ENCODE data around the gene GINS2. TPM values are rescaled to one million over a fixed set of nuclear protein-coding genes. Genes with fewer than 3 reads are reported as not detected.

Gene GINS2
- total and polyA plus RNA-seq, 8 donors, result 0.37 to 1.9 (median 0.79) TPM

GRCh38 chr16:85698459-85698891 is 9.7 kb upstream of the GINS2 start:
- Histone ChIP-seq H3K9me3 (no peaks in the 10 kb centered on the region), H3K4me3 (no peak overlapping the region), H3K27ac (no peak overlapping the region), H3K27me3 (no peaks in the 10 kb centered on the region), H3K36me3 (no peaks in the 10 kb centered on the region), H3K4me1 (no peaks in the 10 kb centered on the region)
- ATAC-seq, result no peak
- DNase-seq, result no peak
- TF ChIP-seq CTCF (IDR thresholded peaks at IDR 0.05), result no peak
- FAIRE-seq, result no peak
- intact Hi-C loops (cut with DNase I), result no loop called here
- WGBS, 2 donors, result 83 to 92% methylated on average over 7 of the region's 7 CpGs

- TF ChIP-seq CTCF (IDR thresholded peaks at IDR 0.05), result no peak
- ATAC-seq, result peak in 2 of 4 donors; percentile 36 to 69
- 40 to 42% methylated on average over 14 of the region's 14 CpGs for WGBS, 2 donors
- H3K4me1 ChIP-seq, result no peaks in the 10 kb centered on the region
- FAIRE-seq, result no peak
- H3K27me3 ChIP-seq, result no peaks in the 10 kb centered on the region
- peak in 1 of 6 donors; percentile 26 for DNase-seq
- H3K27ac ChIP-seq, result no peak overlapping the region
- H3K36me3 ChIP-seq, result no peaks in the 10 kb centered on the region
- no peak overlapping the region for H3K4me3 ChIP-seq
- intact Hi-C loops (cut with DNase I), result no loop called here
- no peaks in the 10 kb centered on the region for H3K9me3 ChIP-seq
Observed at GRCh38 chr16:85697431-85697830, 8.7 kb upstream of the GINS2 start.

GRCh38 chr16:85696781-85697180 is 8.0 kb upstream of the GINS2 start:
- no peak for TF ChIP-seq CTCF (IDR thresholded peaks at IDR 0.05)
- intact Hi-C loops (cut with DNase I), result no loop called here
- H3K36me3 ChIP-seq, result no peaks in the 10 kb centered on the region
- H3K4me1 ChIP-seq, result no peaks in the 10 kb centered on the region
- no peak overlapping the region for H3K27ac ChIP-seq
- no peak overlapping the region for H3K4me3 ChIP-seq
- ATAC-seq, result no peak
- peak in 1 of 6 donors; percentile 31 for DNase-seq
- H3K27me3 ChIP-seq, result no peaks in the 10 kb centered on the region
- 85 to 90% methylated on average over 16 of the region's 16 CpGs for WGBS, 2 donors
- no peak for FAIRE-seq
- H3K9me3 ChIP-seq, result no peaks in the 10 kb centered on the region

- TF ChIP-seq CTCF (IDR thresholded peaks at IDR 0.05), result no peak
- no peak overlapping the region for H3K4me3 ChIP-seq
- H3K9me3 ChIP-seq, result no peaks in the 10 kb centered on the region
- ATAC-seq, result no peak
- no peaks in the 10 kb centered on the region for H3K4me1 ChIP-seq
- H3K36me3 ChIP-seq, result no peaks in the 10 kb centered on the region
- peak in 1 of 6 donors; percentile 39 for DNase-seq
- WGBS, 2 donors, result 80 to 82% methylated on average over 24 of the region's 24 CpGs
- H3K27ac ChIP-seq, result no peak overlapping the region
- intact Hi-C loops (cut with DNase I), result no loop called here
- no peak for FAIRE-seq
- H3K27me3 ChIP-seq, result no peaks in the 10 kb centered on the region
Observed at GRCh38 chr16:85695196-85696128, 6.7 kb upstream of the GINS2 start.

All from pancreas (tissue), 10 donors.